OCI-LY7 (cell line): ENCODE measurements around the gene NHERF2. TPM values are rescaled to one million over a fixed set of nuclear protein-coding genes. Genes with fewer than 3 reads are reported as not detected.
A peak's percentile ranks its signal among the peaks of the same experiment; 100 is the strongest.

Experiments used
- BruUV-seq: library from RNA; stranded (reverse); fragments of 400-500 nt; replicated peaks from 2 replicates; lab custom pipeline; 2021; lab: Mats Ljungman, UMichigan
- CTCF ChIA-PET: fragments of 300-600 bp; sonication (Branson Sonifier 250); formaldehyde crosslinking; loops from one replicate; lab custom pipeline; 2022; ENCODE audit warnings: antibody characterized with exemption; ENCODE audit not compliant: unreplicated experiment; lab: Charles Lee
- POLR2A ChIA-PET: fragments of 300-600 bp; sonication (Branson Sonifier 250); formaldehyde crosslinking; loops from one replicate; lab custom pipeline; 2022; ENCODE audit warnings: antibody characterized with exemption; lab: Charles Lee
- DNase-seq: peaks from one replicate; pipeline ENCODE4 v3.0.0-alpha.2; 2015; ENCODE audit warnings: low spot score
- H2AFZ ChIP-seq: fragments of 200-600 bp; sonication (generic), shearing (Covaris generic); 2 replicates; pipeline ENCODE4 v1.6.1; 2014; ENCODE audit warnings: mild to moderate bottlenecking, antibody characterized with exemption, low read length, moderate library complexity
- H3K27ac ChIP-seq: fragments of 200-600 bp; sonication (generic); 2 replicates; pipeline ENCODE4 v1.5.1; 2014; ENCODE audit warnings: mixed run types, low read depth, mild to moderate bottlenecking, moderate library complexity, low read length, inconsistent platforms; ENCODE audit not compliant: poor library complexity, severe bottlenecking
- H3K36me3 ChIP-seq: fragments of 200-600 bp; sonication (generic); 2 replicates; pipeline ENCODE4 v1.6.1; 2014; ENCODE audit warnings: mild to moderate bottlenecking, antibody characterized with exemption, low read length, moderate library complexity, mixed read lengths; ENCODE audit not compliant: insufficient read depth
- H3K4me1 ChIP-seq: fragments of 200-600 bp; sonication (generic); 2 replicates; pipeline ENCODE4 v1.5.1; 2014; ENCODE audit warnings: mild to moderate bottlenecking, low read length; ENCODE audit not compliant: insufficient read depth, poor library complexity, severe bottlenecking
- H3K4me2 ChIP-seq: fragments of 200-600 bp; sonication (generic); 2 replicates; pipeline ENCODE4 v1.6.1; 2014; ENCODE audit warnings: mild to moderate bottlenecking, low read length
- H3K4me3 ChIP-seq: fragments of 200-600 bp; sonication (generic); 2 replicates; pipeline ENCODE4 v1.5.1; 2014; ENCODE audit warnings: mild to moderate bottlenecking, low read depth, low read length; ENCODE audit not compliant: poor library complexity, severe bottlenecking
- H3K79me2 ChIP-seq: fragments of 200-600 bp; sonication (generic); 2 replicates; pipeline ENCODE4 v1.6.1; 2016; ENCODE audit warnings: low read depth, mild to moderate bottlenecking, low read length, moderate library complexity, mixed read lengths; ENCODE audit not compliant: insufficient read depth
- H3K9me2 ChIP-seq: fragments of 200-600 bp; sonication (generic); 2 replicates; pipeline ENCODE4 v1.6.1; 2016; ENCODE audit warnings: mild to moderate bottlenecking, low read length, mixed read lengths; ENCODE audit not compliant: insufficient read depth
- H3K9me3 ChIP-seq: fragments of 200-600 bp; sonication (generic); 2 replicates; pipeline ENCODE4 v1.6.1; 2014; ENCODE audit warnings: mild to moderate bottlenecking, mixed run types, low read length, mixed read lengths
- H4K20me1 ChIP-seq: fragments of 200-600 bp; sonication (generic); 2 replicates; pipeline ENCODE4 v1.6.1; 2014; ENCODE audit warnings: mild to moderate bottlenecking, antibody characterized with exemption, low read length, moderate library complexity, mixed read lengths; ENCODE audit not compliant: insufficient read depth
- EZH2phosphoT487 ChIP-seq: fragments of 200-600 bp; sonication (generic); IDR thresholded peaks from 2 replicates; pipeline ENCODE4 v1.6.1; 2018; ENCODE audit warnings: low read depth, borderline replicate concordance, mild to moderate bottlenecking, mixed run types, antibody characterized with exemption, low read length, moderate library complexity, mixed read lengths
- intact Hi-C: fragments of 100-400 bp; cut with micrococcal nuclease; formaldehyde crosslinking; loops from one replicate; pipeline ENCODE4 v1.10.0; 2022; ENCODE audit not compliant: unreplicated experiment
- total RNA-seq, 2 experiments: library from RNA; depleted of rRNA in 1 of 2; stranded (reverse); fragments of >200 nt in 1 of 2; shearing (Covaris generic) in 1 of 2; gene quantifications; 2 replicates each; pipeline ENCODE4 v1.2.3, GENCODE V29; 2014 to 2022
- TF ChIP-seq, protein P1 (sequence below): fragments of 200-600 bp; sonication (generic); conservative IDR thresholded peaks from 2 replicates; pipeline ENCODE4 v1.5.1; 2014; ENCODE audit warnings: mild to moderate bottlenecking, antibody characterized with exemption, low read length, moderate library complexity, mixed read lengths

The NHERF2 gene
- total RNA-seq, 2 experiments from 2014 or later, result 0.27 TPM; not detected in 1

DNA sequence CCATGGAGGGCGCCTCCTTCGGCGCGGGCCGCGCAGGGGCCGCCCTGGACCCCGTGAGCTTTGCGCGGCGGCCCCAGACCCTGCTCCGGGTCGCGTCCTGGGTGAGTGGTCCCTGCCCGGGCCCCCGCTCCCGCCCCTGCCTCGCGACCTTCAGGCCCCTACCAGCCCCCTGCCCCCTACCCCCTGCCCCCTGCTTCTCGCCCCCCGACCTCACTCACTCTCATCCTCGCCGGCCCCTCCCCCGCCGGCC lies 36.7 kb upstream of the NHERF2 start:
- no peak overlapping the region for H2AFZ ChIP-seq
- ChIA-PET CTCF (no interaction called here), POLR2A (no interaction called here)
- H3K4me3 ChIP-seq, result peak overlapping the region; percentile 68
- TF ChIP-seq, protein P1, sequence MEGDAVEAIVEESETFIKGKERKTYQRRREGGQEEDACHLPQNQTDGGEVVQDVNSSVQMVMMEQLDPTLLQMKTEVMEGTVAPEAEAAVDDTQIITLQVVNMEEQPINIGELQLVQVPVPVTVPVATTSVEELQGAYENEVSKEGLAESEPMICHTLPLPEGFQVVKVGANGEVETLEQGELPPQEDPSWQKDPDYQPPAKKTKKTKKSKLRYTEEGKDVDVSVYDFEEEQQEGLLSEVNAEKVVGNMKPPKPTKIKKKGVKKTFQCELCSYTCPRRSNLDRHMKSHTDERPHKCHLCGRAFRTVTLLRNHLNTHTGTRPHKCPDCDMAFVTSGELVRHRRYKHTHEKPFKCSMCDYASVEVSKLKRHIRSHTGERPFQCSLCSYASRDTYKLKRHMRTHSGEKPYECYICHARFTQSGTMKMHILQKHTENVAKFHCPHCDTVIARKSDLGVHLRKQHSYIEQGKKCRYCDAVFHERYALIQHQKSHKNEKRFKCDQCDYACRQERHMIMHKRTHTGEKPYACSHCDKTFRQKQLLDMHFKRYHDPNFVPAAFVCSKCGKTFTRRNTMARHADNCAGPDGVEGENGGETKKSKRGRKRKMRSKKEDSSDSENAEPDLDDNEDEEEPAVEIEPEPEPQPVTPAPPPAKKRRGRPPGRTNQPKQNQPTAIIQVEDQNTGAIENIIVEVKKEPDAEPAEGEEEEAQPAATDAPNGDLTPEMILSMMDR, result no peak
- TF ChIP-seq EZH2phosphoT487, result no peak
- no TSS peak for BruUV-seq
- H3K79me2 ChIP-seq, result no peaks in the 10 kb centered on the region
- H3K9me3 ChIP-seq, result no peaks in the 10 kb centered on the region
- H3K9me2 ChIP-seq, result no peaks in the 10 kb centered on the region
- intact Hi-C loops, result no loop called here
- no peak overlapping the region for H3K27ac ChIP-seq
- no peaks in the 10 kb centered on the region for H4K20me1 ChIP-seq
- peaks cover 42% of the 10 kb centered on the region for H3K4me1 ChIP-seq
- DNase-seq, result no peak
- peaks cover 12% of the 10 kb centered on the region; the same call in 1 of the 2 replicates for H3K36me3 ChIP-seq
- H3K4me2 ChIP-seq, result peak overlapping the region; percentile 80

DNA sequence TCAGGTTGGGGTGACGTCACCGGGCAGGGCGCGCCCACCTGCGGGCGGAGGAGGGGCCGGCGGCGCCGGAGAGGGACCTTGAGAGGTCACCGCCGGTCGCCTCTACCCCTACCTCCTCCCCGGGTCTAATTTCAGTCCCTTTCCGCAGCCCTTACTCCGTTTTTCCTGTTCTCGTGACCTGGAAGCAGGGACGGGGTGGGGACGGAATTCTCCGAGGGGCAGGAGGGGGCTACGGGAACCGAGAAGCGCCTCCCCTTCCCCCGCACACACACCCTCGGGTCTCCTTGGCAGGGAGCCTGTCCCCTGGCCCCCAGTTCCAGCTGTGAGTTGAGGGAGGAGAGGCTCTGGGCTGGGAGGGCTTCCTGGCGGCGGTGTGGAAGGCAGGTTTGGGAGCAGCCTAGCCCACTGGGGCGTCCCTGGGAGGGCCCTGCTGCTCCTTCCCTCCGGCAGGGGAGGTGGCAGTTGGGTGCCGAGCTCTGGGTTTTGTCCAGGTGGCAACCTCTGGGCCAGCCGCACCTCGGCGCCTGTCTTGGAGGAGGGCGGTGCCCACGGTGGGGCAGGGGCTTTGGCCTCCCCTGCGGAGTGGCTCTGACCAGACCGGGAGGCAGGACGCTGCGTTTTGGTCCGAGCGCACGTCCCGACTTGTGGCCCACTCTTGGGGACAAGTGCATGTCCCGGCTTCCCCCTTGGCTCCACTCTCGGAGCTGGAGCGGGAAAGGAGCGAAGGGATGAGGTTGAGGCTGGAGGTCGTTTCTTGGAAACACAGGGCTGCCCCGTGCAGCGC lies 36.2 kb upstream of the NHERF2 start:
- Histone ChIP-seq H4K20me1 (no peaks in the 10 kb centered on the region), H2AFZ (peak overlapping the region; percentile 22; the same call in 1 of the 2 replicates), H3K4me1 (peaks cover 36% of the 10 kb centered on the region), H3K9me3 (no peaks in the 10 kb centered on the region), H3K9me2 (no peaks in the 10 kb centered on the region), H3K4me3 (peak overlapping the region; percentile 68), H3K79me2 (no peaks in the 10 kb centered on the region), H3K4me2 (peak overlapping the region; percentile 80), H3K27ac (peak overlapping the region; percentile 50), H3K36me3 (peaks cover 15% of the 10 kb centered on the region)
- DNase-seq, result peak; percentile 58
- ChIA-PET CTCF (no interaction called here), POLR2A (interaction anchor here (0.6 kb wide), 1 partner anchor 9 kb away, joined by 3 read pairs; the partner anchor contains the start of gene NOXO1)
- no peak for TF ChIP-seq EZH2phosphoT487
- TF ChIP-seq, protein P1, result no peak
- intact Hi-C loops, result no loop called here
- no TSS peak for BruUV-seq

DNA sequence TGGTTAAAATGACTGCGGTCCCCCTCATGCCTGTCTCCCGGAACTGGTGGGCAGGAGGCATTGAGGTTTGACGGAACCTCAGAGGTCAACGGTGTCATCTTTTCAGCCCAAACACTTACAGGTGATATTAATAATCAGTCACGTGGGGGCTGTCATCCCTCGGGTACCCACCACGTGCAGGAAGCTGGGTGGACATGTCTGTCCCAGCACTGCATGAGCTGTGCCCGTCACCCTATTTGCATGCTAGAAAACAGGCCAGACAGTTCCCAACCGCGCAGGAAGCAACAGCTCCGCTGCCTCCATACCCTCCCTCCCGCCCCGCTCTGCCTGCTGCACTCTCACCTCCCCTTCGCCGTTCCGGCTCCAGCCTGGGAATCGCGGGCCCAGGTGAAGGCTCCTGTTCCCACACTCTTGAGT lies 35.6 kb upstream of the NHERF2 start:
- peak overlapping the region; percentile 68 for H3K4me3 ChIP-seq
- intact Hi-C loops, result no loop called here
- H3K36me3 ChIP-seq, result peaks cover 14% of the 10 kb centered on the region
- no peaks in the 10 kb centered on the region for H3K79me2 ChIP-seq
- H3K9me3 ChIP-seq, result no peaks in the 10 kb centered on the region
- no peaks in the 10 kb centered on the region for H3K9me2 ChIP-seq
- ChIA-PET POLR2A (interaction anchor here (0.6 to 1.0 kb wide), 2 partner anchors 10 to 19 kb away, joined by 3 read pairs; partner anchors contain the start of genes NOXO1 and TBL3), CTCF (no interaction called here)
- peak overlapping the region; percentile 22; the same call in 1 of the 2 replicates for H2AFZ ChIP-seq
- peak; percentile 79 for DNase-seq
- TF ChIP-seq, protein P1, result no peak
- TF ChIP-seq EZH2phosphoT487, result no peak
- peaks cover 36% of the 10 kb centered on the region for H3K4me1 ChIP-seq
- peak overlapping the region; percentile 80 for H3K4me2 ChIP-seq
- no peaks in the 10 kb centered on the region for H4K20me1 ChIP-seq
- H3K27ac ChIP-seq, result peak overlapping the region; percentile 50
- BruUV-seq, result no TSS peak
